A549 (cell line): ENCODE results near the gene ERICH6. TPM values are rescaled to one million over a fixed set of nuclear protein-coding genes. Genes with fewer than 3 reads are reported as not detected.

Experiments
- ATAC-seq, 2 experiments: fragments of 200-7000 bp in 1 of 2; fragments of >200 bp in 1 of 2; cut with Nextera tagmentation in 1 of 2; cut with Tn5 transposase in 1 of 2; 3 replicates each; pipeline versions ENCODE4 v1.8.0 to v1.9.1; 2018 to 2020; ENCODE audit warnings: mild to moderate bottlenecking in 1 of 2, moderate library complexity in 1 of 2
- CTCF ChIA-PET: fragments of 300-600 bp; sonication (Branson Sonifier 250); formaldehyde crosslinking; extraction: SDS; loops from one replicate; lab custom pipeline; 2021; ENCODE audit warnings: antibody characterized with exemption, inconsistent platforms; lab: Yijun Ruan, JAX
- POLR2A ChIA-PET: fragments of 350-600 bp; formaldehyde crosslinking; extraction: SDS; loops from one replicate; lab custom pipeline; 2021; ENCODE audit warnings: antibody characterized with exemption, inconsistent platforms; lab: Yijun Ruan, JAX
- DNase-seq, 2 experiments: peaks; one replicate each; pipeline versions ENCODE4 v3.0.0 to v3.0.0-alpha.2; 2011 to 2016; ENCODE audit warnings: low read depth in 1 of 2, low spot score in 1 of 2
- FAIRE-seq: peaks from 2 replicates; lab custom pipeline; 2011; peaks lifted over from hg19 to GRCh38; lab: Jason Lieb, UNC
- H3K27ac ChIP-seq, 2 experiments: fragments of >200 bp; sonication (Bioruptor Twin); formaldehyde crosslinking; 3 replicates each; pipeline ENCODE4 v1.5.1; 2016 to 2017
- H3K4me1 ChIP-seq: fragments of >200 bp; sonication (Bioruptor Twin); formaldehyde crosslinking; 3 replicates; pipeline ENCODE4 v1.6.1; 2016
- H3K4me2 ChIP-seq: fragments of >200 bp; sonication (Bioruptor Twin); formaldehyde crosslinking; 3 replicates; pipeline ENCODE4 v1.6.1; 2016
- H3K4me3 ChIP-seq: fragments of >200 bp; sonication (Bioruptor Twin); formaldehyde crosslinking; 3 replicates; pipeline ENCODE4 v1.5.1; 2016
- H3K9me3 ChIP-seq: fragments of >200 bp; sonication (Bioruptor Twin); formaldehyde crosslinking; 3 replicates; pipeline ENCODE4 v1.6.1; 2016
- ATOH8 ChIP-seq: fragments of 250-450 bp; sonication (Bioruptor Pico); IDR thresholded peaks from 2 replicates; pipeline ENCODE4 v1.5.0; 2020; ENCODE audit warnings: low read depth, mild to moderate bottlenecking, moderate library complexity
- CBX8 ChIP-seq: fragments of 200-600 bp; sonication (generic); IDR thresholded peaks from 2 replicates; pipeline ENCODE4 v1.6.1; 2016
- CEBPB ChIP-seq, 2 experiments: fragments of >200 bp in 1 of 2; sonication (Bioruptor Twin) in 1 of 2; formaldehyde crosslinking in 1 of 2; IDR thresholded peaks; 2 replicates each; pipeline ENCODE4 v1.6.1; 2012 to 2016
- CHD4 ChIP-seq: fragments of 200-600 bp; sonication (generic); IDR thresholded peaks from 2 replicates; pipeline ENCODE4 v1.6.1; 2016; ENCODE audit warnings: antibody characterized with exemption, mild to moderate bottlenecking, borderline replicate concordance
- EHF ChIP-seq: fragments of 250-450 bp; sonication (Bioruptor Pico); IDR thresholded peaks from 2 replicates; pipeline ENCODE4 v1.5.0; 2020; ENCODE audit warnings: mild to moderate bottlenecking
- ELK1 ChIP-seq: fragments of 150-350 bp; IDR thresholded peaks from 2 replicates; pipeline ENCODE4 v1.6.1; 2014; ENCODE audit warnings: low read depth, mild to moderate bottlenecking, low read length
- ESRRA ChIP-seq: fragments of 150-350 bp; IDR thresholded peaks from 2 replicates; pipeline ENCODE4 v1.6.1; 2014; ENCODE audit warnings: mild to moderate bottlenecking, low read length, borderline replicate concordance
- HDAC2 ChIP-seq: fragments of 200-600 bp; sonication (generic); IDR thresholded peaks from 2 replicates; pipeline ENCODE4 v1.6.1; 2016
- HES2 ChIP-seq: fragments of >200 bp; sonication (Bioruptor Twin); formaldehyde crosslinking; IDR thresholded peaks from 2 replicates; pipeline ENCODE4 v1.6.1; 2016
- HMGXB4 ChIP-seq: fragments of 250-450 bp; sonication (Bioruptor Pico); IDR thresholded peaks from 2 replicates; pipeline ENCODE4 v1.5.0; 2021; ENCODE audit warnings: mild to moderate bottlenecking, moderate library complexity, borderline replicate concordance
- JUN ChIP-seq, 2 experiments: fragments of >200 bp; sonication (Bioruptor Twin); formaldehyde crosslinking; IDR thresholded peaks; 2 replicates in 1 of 2; 3 replicates in 1 of 2; pipeline ENCODE4 v1.6.1; 2016 to 2017
- MAFK ChIP-seq: fragments of 450-650 bp; IDR thresholded peaks from 2 replicates; pipeline ENCODE4 v1.6.1; 2014; ENCODE audit not compliant: partially characterized antibody
- NPAS2 ChIP-seq: fragments of 250-450 bp; sonication (Bioruptor Pico); IDR thresholded peaks from 2 replicates; pipeline ENCODE4 v1.8.0; 2022; ENCODE audit warnings: mild to moderate bottlenecking, moderate library complexity, borderline replicate concordance
- PBX3 ChIP-seq: IDR thresholded peaks from 2 replicates; pipeline ENCODE4 v1.6.1; 2012
- RAD21 ChIP-seq, 2 experiments: fragments of >200 bp in 1 of 2; sonication (Bioruptor Twin) in 1 of 2; formaldehyde crosslinking in 1 of 2; IDR thresholded peaks in 1 of 2; conservative IDR thresholded peaks in 1 of 2; 2 replicates in 1 of 2; 3 replicates in 1 of 2; pipeline ENCODE4 v1.6.1; 2012 to 2018; ENCODE audit warnings: inconsistent platforms in 1 of 2
- RFX5 ChIP-seq: fragments of 450-650 bp; IDR thresholded peaks from 2 replicates; pipeline ENCODE4 v1.7.1; 2014; ENCODE audit warnings: antibody characterized with exemption, mild to moderate bottlenecking, moderate library complexity
- SREBF2 ChIP-seq: fragments of 450-650 bp; IDR thresholded peaks from 2 replicates; pipeline ENCODE4 v1.6.1; 2014; ENCODE audit warnings: mild to moderate bottlenecking, moderate library complexity
- TP53 ChIP-seq: fragments of 250-450 bp; sonication (Bioruptor Pico); IDR thresholded peaks from 2 replicates; pipeline ENCODE4 v1.5.0; 2021; ENCODE audit warnings: mild to moderate bottlenecking, moderate library complexity
- WGBS: methylation state at CpG from one replicate; pipeline ENCODE4 v1.1.6; 2017; ENCODE audit errors: missing lambda C conversion rate; 5-methylcytosine and 5-hydroxymethylcytosine counted together
- polyA plus RNA-seq, 4 experiments: library from polyadenylated mRNA; depleted of rRNA in 3 of 4; stranded (reverse); fragments of >200 nt; fragmentation: RNase III in 1 of 4; extraction: RNeasy Plus Mini Kit Qiagen cat#74134 plus additional on column Dnase treatment in 1 of 4; gene quantifications; 2 replicates in 3 of 4; 3 replicates in 1 of 4; pipeline ENCODE4 v1.2.3, GENCODE V29; 2011 to 2017

The ERICH6 gene
- polyA plus RNA-seq, 2 of the 4 experiments (the other 2 are of a cell fraction) = 0.06 TPM; not detected in 1

- POLR2A ChIA-PET = interaction anchor here (2.0 kb wide), 1 partner anchor 34 kb away, joined by 10 read pairs; the partner anchor contains the start of gene SIAH2
- TF ChIP-seq CEBPB (IDR thresholded peaks at IDR 0.05) (no peak), RFX5 (no peak), HES2 (no peak), MAFK (no peak), CBX8 (no peak)
- ATAC-seq (no peak), DNase-seq (no peak), FAIRE-seq (no peak)
- CTCF ChIA-PET = interaction anchor here (0.7 to 2.9 kb wide), 4 partner anchors 8 to 135 kb away, joined by 3 to 12 read pairs (median 3); no protein-coding TSS in a partner anchor
- H3K4me3 ChIP-seq = no peak overlapping the region
- H3K9me3 ChIP-seq = no peaks in the 10 kb centered on the region
- 91% methylated on average over 9 of the region's 9 CpGs for WGBS
- H3K27ac ChIP-seq = no peak overlapping the region
- H3K4me2 ChIP-seq = no peak overlapping the region
- H3K4me1 ChIP-seq = no peaks in the 10 kb centered on the region; the same call in 2 of the 3 replicates
Observed at GRCh38 chr3:150729682-150730360, 26.1 kb upstream of the ERICH6 start.

- no peak overlapping the region for H3K4me2 ChIP-seq
- no peaks in the 10 kb centered on the region for H3K9me3 ChIP-seq
- ATAC-seq (no peak), FAIRE-seq (no peak), DNase-seq (no peak)
- no peak overlapping the region for H3K27ac ChIP-seq
- no peaks in the 10 kb centered on the region; the same call in 2 of the 3 replicates for H3K4me1 ChIP-seq
- no peak overlapping the region for H3K4me3 ChIP-seq
- CTCF ChIA-PET = interaction anchor here (1.1 to 1.3 kb wide), 2 partner anchors 60 to 137 kb away, joined by 3 to 5 read pairs; no protein-coding TSS in a partner anchor
- WGBS = 87% methylated on average over 19 of the region's 19 CpGs
- POLR2A ChIA-PET = interaction anchor here (2.0 kb wide), 1 partner anchor 36 kb away, joined by 10 read pairs; the partner anchor contains the start of gene SIAH2
- TF ChIP-seq MAFK (peak; percentile 45), SREBF2 (no peak)
Observed at GRCh38 chr3:150727653-150728502, 24.2 kb upstream of the ERICH6 start.

GRCh38 chr3:150725548-150725947 is 21.8 kb upstream of the ERICH6 start:
- DNase-seq = peak in 1 of 2 experiments; percentile 18
- no peak overlapping the region for H3K27ac ChIP-seq
- TF ChIP-seq HDAC2 (no peak), NPAS2 (CRISPR knock-in tag) (no peak), CHD4 (no peak), HMGXB4 (no peak), ATOH8 (CRISPR knock-in tag) (no peak), PBX3 (no peak), JUN (IDR thresholded peaks at IDR 0.05) (no peak), RAD21 (conservative IDR thresholded peaks at IDR 0.05 in 1 of 2, IDR thresholded peaks at IDR 0.05 in 1 of 2) (no peak), TP53 (CRISPR knock-in tag) (no peak), CEBPB (IDR thresholded peaks at IDR 0.05) (no peak), EHF (CRISPR knock-in tag) (no peak), ESRRA (no peak), ELK1 (no peak)
- no peak overlapping the region for H3K4me3 ChIP-seq
- H3K4me2 ChIP-seq = no peak overlapping the region
- no peaks in the 10 kb centered on the region; the same call in 2 of the 3 replicates for H3K4me1 ChIP-seq
- ChIA-PET CTCF (interaction anchor here (0.7 kb wide), 1 partner anchor 274 kb away, joined by 3 read pairs; no protein-coding TSS in a partner anchor), POLR2A (no interaction called here)
- no peaks in the 10 kb centered on the region for H3K9me3 ChIP-seq
- no peak for FAIRE-seq
- ATAC-seq = no peak
- WGBS = 67% methylated on average over 7 of the region's 7 CpGs
